Measurements from ENCODE around the gene HSPH1. TPM values are rescaled to one million over a fixed set of nuclear protein-coding genes. Genes with fewer than 3 reads are reported as not detected.

The HSPH1 gene
- total RNA-seq, 1 experiment from 2014 or later, result 145 TPM

DNA sequence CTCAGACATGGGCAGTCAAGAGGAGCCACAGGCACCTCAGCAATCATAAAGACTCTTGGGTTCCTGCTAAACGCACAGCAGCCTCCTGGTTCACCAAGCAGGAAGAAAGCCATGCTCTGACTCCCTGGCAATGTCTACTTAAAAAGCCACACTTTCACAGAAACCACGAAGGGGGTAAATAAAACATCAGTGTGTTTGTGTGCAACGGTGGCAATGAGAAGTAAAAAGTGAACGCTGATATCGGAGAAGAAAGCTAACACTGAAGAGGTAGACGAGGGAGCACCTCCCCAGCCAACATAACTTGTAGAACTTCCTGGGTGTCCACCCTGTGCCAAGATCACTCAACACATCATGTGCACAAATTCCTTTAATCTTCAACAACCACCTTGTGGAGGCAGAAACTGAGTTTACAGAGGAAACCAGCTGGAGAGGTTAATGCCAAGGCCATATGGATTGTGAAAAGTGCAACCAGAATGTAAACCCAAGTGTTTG is 30.2 kb downstream of the HSPH1 start:
- peaks cover 9% of the 10 kb centered on the region; the same call in 1 of the 2 replicates for H3K36me3 ChIP-seq (ENCODE audit: control insufficient read depth, insufficient read depth, low read length)
- no peak overlapping the region for H3K27ac ChIP-seq (ENCODE audit: low read length)
- no TSS peak for BruUV-seq (replicated peaks)
- ChIA-PET CTCF (no interaction called here), POLR2A (no interaction called here)
- TF ChIP-seq, protein P1, sequence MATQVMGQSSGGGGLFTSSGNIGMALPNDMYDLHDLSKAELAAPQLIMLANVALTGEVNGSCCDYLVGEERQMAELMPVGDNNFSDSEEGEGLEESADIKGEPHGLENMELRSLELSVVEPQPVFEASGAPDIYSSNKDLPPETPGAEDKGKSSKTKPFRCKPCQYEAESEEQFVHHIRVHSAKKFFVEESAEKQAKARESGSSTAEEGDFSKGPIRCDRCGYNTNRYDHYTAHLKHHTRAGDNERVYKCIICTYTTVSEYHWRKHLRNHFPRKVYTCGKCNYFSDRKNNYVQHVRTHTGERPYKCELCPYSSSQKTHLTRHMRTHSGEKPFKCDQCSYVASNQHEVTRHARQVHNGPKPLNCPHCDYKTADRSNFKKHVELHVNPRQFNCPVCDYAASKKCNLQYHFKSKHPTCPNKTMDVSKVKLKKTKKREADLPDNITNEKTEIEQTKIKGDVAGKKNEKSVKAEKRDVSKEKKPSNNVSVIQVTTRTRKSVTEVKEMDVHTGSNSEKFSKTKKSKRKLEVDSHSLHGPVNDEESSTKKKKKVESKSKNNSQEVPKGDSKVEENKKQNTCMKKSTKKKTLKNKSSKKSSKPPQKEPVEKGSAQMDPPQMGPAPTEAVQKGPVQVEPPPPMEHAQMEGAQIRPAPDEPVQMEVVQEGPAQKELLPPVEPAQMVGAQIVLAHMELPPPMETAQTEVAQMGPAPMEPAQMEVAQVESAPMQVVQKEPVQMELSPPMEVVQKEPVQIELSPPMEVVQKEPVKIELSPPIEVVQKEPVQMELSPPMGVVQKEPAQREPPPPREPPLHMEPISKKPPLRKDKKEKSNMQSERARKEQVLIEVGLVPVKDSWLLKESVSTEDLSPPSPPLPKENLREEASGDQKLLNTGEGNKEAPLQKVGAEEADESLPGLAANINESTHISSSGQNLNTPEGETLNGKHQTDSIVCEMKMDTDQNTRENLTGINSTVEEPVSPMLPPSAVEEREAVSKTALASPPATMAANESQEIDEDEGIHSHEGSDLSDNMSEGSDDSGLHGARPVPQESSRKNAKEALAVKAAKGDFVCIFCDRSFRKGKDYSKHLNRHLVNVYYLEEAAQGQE (IDR thresholded peaks at IDR 0.05; ENCODE audit: insufficient read depth in 1 of 2, low read depth in 2 of 2, low read length in 1 of 2), result no peak
- no peak for TF ChIP-seq TCF7L2 (IDR thresholded peaks at IDR 0.05; ENCODE audit: low read depth, low read length)
- TF ChIP-seq, protein P2, sequence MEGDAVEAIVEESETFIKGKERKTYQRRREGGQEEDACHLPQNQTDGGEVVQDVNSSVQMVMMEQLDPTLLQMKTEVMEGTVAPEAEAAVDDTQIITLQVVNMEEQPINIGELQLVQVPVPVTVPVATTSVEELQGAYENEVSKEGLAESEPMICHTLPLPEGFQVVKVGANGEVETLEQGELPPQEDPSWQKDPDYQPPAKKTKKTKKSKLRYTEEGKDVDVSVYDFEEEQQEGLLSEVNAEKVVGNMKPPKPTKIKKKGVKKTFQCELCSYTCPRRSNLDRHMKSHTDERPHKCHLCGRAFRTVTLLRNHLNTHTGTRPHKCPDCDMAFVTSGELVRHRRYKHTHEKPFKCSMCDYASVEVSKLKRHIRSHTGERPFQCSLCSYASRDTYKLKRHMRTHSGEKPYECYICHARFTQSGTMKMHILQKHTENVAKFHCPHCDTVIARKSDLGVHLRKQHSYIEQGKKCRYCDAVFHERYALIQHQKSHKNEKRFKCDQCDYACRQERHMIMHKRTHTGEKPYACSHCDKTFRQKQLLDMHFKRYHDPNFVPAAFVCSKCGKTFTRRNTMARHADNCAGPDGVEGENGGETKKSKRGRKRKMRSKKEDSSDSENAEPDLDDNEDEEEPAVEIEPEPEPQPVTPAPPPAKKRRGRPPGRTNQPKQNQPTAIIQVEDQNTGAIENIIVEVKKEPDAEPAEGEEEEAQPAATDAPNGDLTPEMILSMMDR (IDR thresholded peaks at IDR 0.05), result no peak
- no peak for TF ChIP-seq POLR2AphosphoS5 (IDR thresholded peaks at IDR 0.05; ENCODE audit: low read depth, low read length)
- TF ChIP-seq SIN3A (IDR thresholded peaks at IDR 0.05; ENCODE audit: borderline replicate concordance, insufficient read depth, low read depth, low read length), result no peak
- in situ Hi-C loops (cut with HindIII; ENCODE audit: low pct_unique_long_range_greater_than_20kb, low sequenced_read_pairs) (no loop called here), intact Hi-C loops (cut with micrococcal nuclease; ENCODE audit: unreplicated experiment) (no loop called here)
- H3K4me1 ChIP-seq (ENCODE audit: control insufficient read depth, insufficient read depth, low read length), result no peaks in the 10 kb centered on the region
- no peak for DNase-seq (ENCODE audit: low read depth, low spot score)
- no peaks in the 10 kb centered on the region for H3K27me3 ChIP-seq (ENCODE audit: control insufficient read depth, insufficient read depth, low read length)
- H3K4me3 ChIP-seq (ENCODE audit: low read depth in 2 of 2, low read length in 2 of 2), result no peak overlapping the region
- no peak for ATAC-seq
- no peaks in the 10 kb centered on the region for H3K9me3 ChIP-seq (ENCODE audit: control insufficient read depth, insufficient read depth, low read depth, low read length)

DNA sequence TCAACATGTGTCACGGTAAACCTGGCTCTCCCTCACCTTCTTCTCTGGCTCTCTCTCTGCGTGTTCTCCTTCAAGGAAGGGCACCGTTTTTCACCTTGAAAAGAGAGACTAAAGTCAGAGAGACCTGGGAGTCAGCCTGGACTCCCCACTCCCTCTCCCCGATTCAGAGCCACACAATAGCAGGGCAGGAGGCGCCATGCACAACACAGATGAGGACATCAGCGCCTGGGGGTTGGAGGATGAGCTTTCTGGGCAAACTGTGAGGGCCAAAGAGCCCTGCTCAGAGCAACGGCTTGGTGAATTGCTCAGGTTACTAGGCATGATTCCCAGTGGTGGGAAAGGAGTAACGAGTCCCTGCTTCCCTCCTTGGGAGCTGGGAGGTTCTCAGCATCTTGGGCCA is 32.3 kb downstream of the HSPH1 start:
- H3K9me3 ChIP-seq (ENCODE audit: control insufficient read depth, insufficient read depth, low read depth, low read length), result no peaks in the 10 kb centered on the region
- no peaks in the 10 kb centered on the region; the same call in 1 of the 2 replicates for H3K36me3 ChIP-seq (ENCODE audit: control insufficient read depth, insufficient read depth, low read length)
- no peak overlapping the region for H3K4me3 ChIP-seq (ENCODE audit: low read depth in 2 of 2, low read length in 2 of 2)
- DNase-seq (ENCODE audit: low read depth, low spot score) (no peak), ATAC-seq (peak; percentile 51; the same call in 1 of the 2 replicates)
- CTCF ChIA-PET, result no interaction called here
- POLR2A ChIA-PET, result no interaction called here
- intact Hi-C loops (cut with micrococcal nuclease; ENCODE audit: unreplicated experiment), result no loop called here
- TF ChIP-seq TCF7L2 (IDR thresholded peaks at IDR 0.05; ENCODE audit: low read depth, low read length) (no peak), POLR2AphosphoS5 (IDR thresholded peaks at IDR 0.05; ENCODE audit: low read depth, low read length) (no peak), SIN3A (IDR thresholded peaks at IDR 0.05; ENCODE audit: borderline replicate concordance, insufficient read depth, low read depth, low read length) (no peak)
- TF ChIP-seq, protein P1 (IDR thresholded peaks at IDR 0.05; ENCODE audit: insufficient read depth in 1 of 2, low read depth in 2 of 2, low read length in 1 of 2), result no peak
- TF ChIP-seq, protein P2 (IDR thresholded peaks at IDR 0.05), result no peak
- H3K4me1 ChIP-seq (ENCODE audit: control insufficient read depth, insufficient read depth, low read length), result no peaks in the 10 kb centered on the region
- H3K27me3 ChIP-seq (ENCODE audit: control insufficient read depth, insufficient read depth, low read length), result no peaks in the 10 kb centered on the region
- H3K27ac ChIP-seq (ENCODE audit: low read length), result no peak overlapping the region
- in situ Hi-C loops (cut with HindIII; ENCODE audit: low pct_unique_long_range_greater_than_20kb, low sequenced_read_pairs), result no loop called here
- no TSS peak for BruUV-seq (replicated peaks)

Measured in Panc1 (cell line).